GM12878 (cell line): ENCODE results near the gene ZNF396. TPM values are rescaled to one million over a fixed set of nuclear protein-coding genes. Genes with fewer than 3 reads are reported as not detected.

ENCODE experiments used
- ATAC-seq: fragments of 200-7000 bp; cut with Tn5 transposase; 3 replicates; pipeline ENCODE4 v1.9.1; 2020; ENCODE audit warnings: mild to moderate bottlenecking, moderate library complexity
- BruUV-seq: library from RNA; stranded (reverse); fragments of 400-500 nt; replicated peaks from 2 replicates; lab custom pipeline; 2021; lab: Mats Ljungman, UMichigan
- CTCF ChIA-PET: fragments of 300-600 bp; sonication (Branson Sonifier 250); formaldehyde crosslinking; extraction: SDS; loops from one replicate; lab custom pipeline; 2021; ENCODE audit warnings: inconsistent platforms; lab: Yijun Ruan, JAX
- POLR2A ChIA-PET: fragments of 350-600 bp; formaldehyde crosslinking; extraction: SDS; loops from one replicate; lab custom pipeline; 2021; ENCODE audit warnings: inconsistent platforms; lab: Charles Lee
- RAD21 ChIA-PET: fragments of 300-600 bp; sonication (Branson Sonifier 250); formaldehyde crosslinking; loops from one replicate; lab custom pipeline; 2023; ENCODE audit warnings: antibody characterized with exemption; ENCODE audit not compliant: unreplicated experiment; lab: Charles Lee
- SMC1A ChIA-PET: fragments of 300-600 bp; sonication (Branson Sonifier 250); formaldehyde crosslinking; loops from one replicate; lab custom pipeline; 2023; ENCODE audit not compliant: unreplicated experiment, uncharacterized antibody; lab: Charles Lee
- DNase-seq: peaks from one replicate; pipeline ENCODE4 v3.0.0-alpha.2; 2011; ENCODE audit warnings: low read depth, low spot score
- FAIRE-seq: peaks from 3 replicates; lab custom pipeline; 2011; peaks lifted over from hg19 to GRCh38; lab: Jason Lieb, UNC
- H2AFZ ChIP-seq: 2 replicates; pipeline ENCODE4 v1.6.0; 2011; ENCODE audit warnings: low read depth, low read length, control low read depth; ENCODE audit not compliant: control insufficient read depth
- H3K27ac ChIP-seq: 2 replicates; pipeline ENCODE4 v1.5.1; 2011; ENCODE audit warnings: control low read depth; ENCODE audit not compliant: control insufficient read depth, insufficient read depth
- H3K27me3 ChIP-seq, 2 experiments: replicated peaks in 1 of 2; 2 replicates each; pipeline versions ENCODE4 v1.6.0 to v1.6.1; 2011; ENCODE audit warnings: low read length in 1 of 2; ENCODE audit not compliant: control insufficient read depth in 2 of 2, insufficient read depth in 2 of 2
- H3K36me3 ChIP-seq, 2 experiments: 2 replicates each; pipeline ENCODE4 v1.5.1; 2011; ENCODE audit warnings: low read length in 1 of 2; ENCODE audit not compliant: control insufficient read depth in 2 of 2, insufficient read depth in 2 of 2
- H3K4me1 ChIP-seq: 2 replicates; pipeline ENCODE4 v1.6.1; 2011; ENCODE audit warnings: mild to moderate bottlenecking, low read length, moderate library complexity, mixed read lengths; ENCODE audit not compliant: control insufficient read depth, insufficient read depth
- H3K4me2 ChIP-seq: 2 replicates; pipeline ENCODE4 v1.6.0; 2011; ENCODE audit warnings: control low read depth; ENCODE audit not compliant: control insufficient read depth, insufficient read depth
- H3K4me3 ChIP-seq: fragments of 200-600 bp; sonication (generic); 2 replicates; pipeline ENCODE4 v1.5.1; 2016
- H3K79me2 ChIP-seq: 2 replicates; pipeline ENCODE4 v1.6.0; 2011; ENCODE audit warnings: low read length; ENCODE audit not compliant: control insufficient read depth, insufficient read depth
- H3K9ac ChIP-seq: 2 replicates; pipeline ENCODE4 v1.8.0; 2011; ENCODE audit warnings: low read length, control low read depth, mixed read lengths; ENCODE audit not compliant: control insufficient read depth, insufficient read depth
- H3K9me3 ChIP-seq: replicated peaks from 3 replicates; pipeline ENCODE4 v1.5.1; 2011; ENCODE audit warnings: mild to moderate bottlenecking, low read length; ENCODE audit not compliant: control insufficient read depth, insufficient read depth
- H4K20me1 ChIP-seq: 2 replicates; pipeline ENCODE4 v1.6.0; 2011; ENCODE audit not compliant: control insufficient read depth, insufficient read depth
- BCL11A ChIP-seq: IDR thresholded peaks from 2 replicates; pipeline ENCODE4 v1.6.1; 2011; ENCODE audit warnings: low read depth, low read length
- BMI1 ChIP-seq: fragments of 450-650 bp; IDR thresholded peaks from 2 replicates; pipeline ENCODE4 v1.6.1; 2016; ENCODE audit warnings: mild to moderate bottlenecking, moderate library complexity, borderline replicate concordance
- EED ChIP-seq: sonication (generic); IDR thresholded peaks from 2 replicates; pipeline ENCODE4 v1.6.1; 2016; ENCODE audit warnings: antibody characterized with exemption, low read depth
- HDAC6 ChIP-seq: fragments of 200-600 bp; sonication (generic); IDR thresholded peaks from one replicate; pipeline ENCODE4 v1.8.0; 2017; ENCODE audit warnings: antibody characterized with exemption; ENCODE audit not compliant: unreplicated experiment
- IKZF1 ChIP-seq: fragments of 450-650 bp; conservative IDR thresholded peaks from 2 replicates; pipeline ENCODE4 v1.6.1; 2017; ENCODE audit warnings: antibody characterized with exemption, mild to moderate bottlenecking
- MXI1 ChIP-seq: fragments of 150-350 bp; IDR thresholded peaks from 2 replicates; pipeline ENCODE4 v1.6.1; 2011; ENCODE audit warnings: low read depth, mild to moderate bottlenecking, inconsistent platforms, low read length, improper control_type of control experiment
- PAX5 ChIP-seq: IDR thresholded peaks from 2 replicates; pipeline ENCODE4 v1.6.1; 2011; ENCODE audit warnings: low read depth, low read length, borderline replicate concordance
- SMARCA5 ChIP-seq: fragments of 450-650 bp; IDR thresholded peaks from 2 replicates; pipeline ENCODE4 v1.6.1; 2017; ENCODE audit warnings: mild to moderate bottlenecking
- STAT1 ChIP-seq: fragments of 450-650 bp; conservative IDR thresholded peaks from 2 replicates; pipeline ENCODE4 v1.6.1; 2014; ENCODE audit warnings: antibody characterized with exemption, mild to moderate bottlenecking
- TCF12 ChIP-seq: IDR thresholded peaks from 2 replicates; pipeline ENCODE4 v1.6.1; 2011; ENCODE audit warnings: low read depth, mild to moderate bottlenecking, low read length
- WGBS: methylation state at CpG from one replicate; pipeline ENCODE4 v1.1.6; 2016; ENCODE audit warnings: low lambda C conversion rate; ENCODE audit not compliant: insufficient replicate concordance, insufficient coverage; ENCODE audit errors: missing lambda C conversion rate; 5-methylcytosine and 5-hydroxymethylcytosine counted together
- in situ Hi-C: fragments of 300-500 bp; cut with MboI; formaldehyde crosslinking; loops from 9 replicates; pipeline ENCODE4 v1.14.3; 2018; ENCODE audit warnings: mixed read lengths
- intact Hi-C: fragments of 100-400 bp; cut with micrococcal nuclease; formaldehyde crosslinking; loops from one replicate; pipeline ENCODE4 v1.14.2; 2022; ENCODE audit not compliant: unreplicated experiment
- polyA plus RNA-seq, 11 experiments: library from polyadenylated mRNA; depleted of rRNA in 4 of 11; unstranded in 6 of 11; stranded (reverse) in 5 of 11; fragments of >200 nt; fragmentation: Nextera tagmentation in 4 of 11; fragmentation: Illumina TruSeq in 1 of 11; extraction: Ambion mirVana in 4 of 11; extraction: Trizol in 1 of 11; gene quantifications; 1 replicate in 1 of 11; 2 replicates in 10 of 11; pipeline versions ENCODE4 v1.2.1 to v1.2.3, GENCODE V29; 2011 to 2016; ENCODE audit warnings: inconsistent platforms in 2 of 11, missing spikeins in 2 of 11, low read depth in 1 of 11
- total RNA-seq, 4 experiments: library from RNA; depleted of rRNA in 3 of 4; stranded (reverse); fragments of >200 nt in 3 of 4; fragmentation: Illumina TruSeq in 1 of 4; extraction: Trizol in 1 of 4; gene quantifications; 2 replicates each; pipeline versions ENCODE4 v1.2.1 to v1.2.3, GENCODE V29; 2013 to 2021
- TF ChIP-seq, protein P1 (sequence below): fragments of 450-650 bp; IDR thresholded peaks from 2 replicates; pipeline ENCODE4 v1.6.1; 2016; ENCODE audit warnings: mild to moderate bottlenecking, moderate library complexity, borderline replicate concordance

Gene ZNF396
- total and polyA plus RNA-seq, 10 of the 15 experiments (the other 5 are each of a cell fraction or from before 2014, with no cell fraction given), result 0.14 to 0.79 (median 0.47) TPM

DNA sequence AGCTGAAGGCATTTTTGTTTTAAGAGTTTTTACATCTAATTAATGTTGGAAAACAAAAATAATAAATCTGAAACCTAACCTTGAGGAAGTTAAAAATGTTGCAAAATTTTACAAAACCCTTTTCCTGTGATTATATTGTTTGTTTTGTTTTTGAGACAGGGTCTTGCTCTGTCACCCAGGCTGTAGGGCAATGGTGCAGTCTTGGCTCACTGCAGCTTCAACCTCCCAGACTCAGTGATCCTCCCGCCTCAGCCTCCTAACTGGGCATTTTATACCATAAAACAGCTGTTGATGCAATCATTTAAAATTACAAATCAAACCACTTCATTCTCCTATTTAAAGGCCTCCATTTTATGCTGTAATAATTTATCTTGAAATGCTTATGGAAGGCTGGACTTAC is 31.2 kb downstream of the ZNF396 start:
- POLR2A ChIA-PET, result interaction anchor here (0.6 to 2.1 kb wide), 4 partner anchors 12 to 113 kb away, joined by 3 to 13 read pairs (median 3); partner anchors contain the start of gene ZSCAN30
- H3K9ac ChIP-seq, result no peak overlapping the region
- SMC1A ChIA-PET, result interaction anchor here (0.8 to 2.6 kb wide), 10 partner anchors 9 to 317 kb away, joined by 3 to 21 read pairs (median 3); partner anchors contain the start of genes ZNF397 and ZSCAN30
- TF ChIP-seq BMI1 (no peak), EED (no peak), BCL11A (no peak), IKZF1 (no peak)
- H3K36me3 ChIP-seq, result no peaks in the 10 kb centered on the region
- peaks cover 35% of the 10 kb centered on the region for H3K79me2 ChIP-seq
- FAIRE-seq, result no peak
- H3K4me1 ChIP-seq, result peaks cover 7% of the 10 kb centered on the region; the same call in 1 of the 2 replicates
- RAD21 ChIA-PET, result interaction anchor here (0.8 to 3.0 kb wide), 6 partner anchors 9 to 180 kb away, joined by 3 to 17 read pairs (median 4); no protein-coding TSS in a partner anchor
- intact Hi-C loops, result loop anchor here (2.0 to 10.0 kb wide), 2 partner anchors 105 to 301 kb away; partner anchors contain the start of genes MAPRE2 and ZNF397
- no peaks in the 10 kb centered on the region for H4K20me1 ChIP-seq
- peaks cover 2% of the 10 kb centered on the region; the same call in 2 of the 3 replicates for H3K9me3 ChIP-seq
- H3K4me2 ChIP-seq, result peak overlapping the region; percentile 82; the same call in 1 of the 2 replicates
- CTCF ChIA-PET, result interaction anchor here (0.7 to 3.8 kb wide), 8 partner anchors 9 to 116 kb away, joined by 3 to 41 read pairs (median 7); partner anchors contain the start of gene ZNF397
- H3K27me3 ChIP-seq, result no peaks in the 10 kb centered on the region
- no peak for DNase-seq
- peak overlapping the region; percentile 80 for H2AFZ ChIP-seq
- no TSS peak for BruUV-seq
- in situ Hi-C loops, result loop anchor here (10.0 kb wide), 1 partner anchor 321 kb away; no protein-coding TSS in a partner anchor
- H3K4me3 ChIP-seq, result no peak overlapping the region
- H3K27ac ChIP-seq, result no peak overlapping the region
- ATAC-seq, result no peak
- WGBS, result 100% methylated on average over 1 of the region's 1 CpG

DNA sequence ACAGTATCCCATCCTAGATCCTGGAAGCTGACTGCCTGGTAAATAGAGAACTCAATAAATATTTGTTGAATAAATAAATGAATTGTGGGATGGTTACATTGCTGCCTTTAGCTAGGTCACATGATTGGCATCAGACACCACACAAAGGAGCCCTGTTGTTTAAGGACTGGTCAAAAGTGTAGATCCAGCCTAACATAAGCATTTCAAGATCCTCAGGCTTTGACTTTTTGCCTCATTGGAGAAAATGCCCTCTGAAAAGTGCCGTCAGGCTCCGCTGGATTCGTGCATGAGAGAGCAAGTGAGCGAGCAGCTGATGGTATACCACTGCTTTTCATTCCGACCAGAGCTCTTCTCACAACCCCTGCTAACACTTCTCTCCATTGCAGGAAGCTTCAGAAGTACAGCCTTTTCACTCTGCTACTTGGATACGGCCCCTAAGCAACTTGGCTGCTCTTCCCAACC is 31.6 kb downstream of the ZNF396 start:
- CTCF ChIA-PET, result interaction anchor here (0.7 to 3.8 kb wide), 9 partner anchors 9 to 115 kb away, joined by 3 to 41 read pairs (median 6); partner anchors contain the start of gene ZNF397
- no peaks in the 10 kb centered on the region for H3K36me3 ChIP-seq
- TF ChIP-seq HDAC6 (no peak), STAT1 (no peak), TCF12 (0 out of 2 replicates have a peak, but pooled peaks have one; percentile 38), PAX5 (peak; percentile 90), SMARCA5 (no peak), MXI1 (no peak)
- TF ChIP-seq, protein P1, sequence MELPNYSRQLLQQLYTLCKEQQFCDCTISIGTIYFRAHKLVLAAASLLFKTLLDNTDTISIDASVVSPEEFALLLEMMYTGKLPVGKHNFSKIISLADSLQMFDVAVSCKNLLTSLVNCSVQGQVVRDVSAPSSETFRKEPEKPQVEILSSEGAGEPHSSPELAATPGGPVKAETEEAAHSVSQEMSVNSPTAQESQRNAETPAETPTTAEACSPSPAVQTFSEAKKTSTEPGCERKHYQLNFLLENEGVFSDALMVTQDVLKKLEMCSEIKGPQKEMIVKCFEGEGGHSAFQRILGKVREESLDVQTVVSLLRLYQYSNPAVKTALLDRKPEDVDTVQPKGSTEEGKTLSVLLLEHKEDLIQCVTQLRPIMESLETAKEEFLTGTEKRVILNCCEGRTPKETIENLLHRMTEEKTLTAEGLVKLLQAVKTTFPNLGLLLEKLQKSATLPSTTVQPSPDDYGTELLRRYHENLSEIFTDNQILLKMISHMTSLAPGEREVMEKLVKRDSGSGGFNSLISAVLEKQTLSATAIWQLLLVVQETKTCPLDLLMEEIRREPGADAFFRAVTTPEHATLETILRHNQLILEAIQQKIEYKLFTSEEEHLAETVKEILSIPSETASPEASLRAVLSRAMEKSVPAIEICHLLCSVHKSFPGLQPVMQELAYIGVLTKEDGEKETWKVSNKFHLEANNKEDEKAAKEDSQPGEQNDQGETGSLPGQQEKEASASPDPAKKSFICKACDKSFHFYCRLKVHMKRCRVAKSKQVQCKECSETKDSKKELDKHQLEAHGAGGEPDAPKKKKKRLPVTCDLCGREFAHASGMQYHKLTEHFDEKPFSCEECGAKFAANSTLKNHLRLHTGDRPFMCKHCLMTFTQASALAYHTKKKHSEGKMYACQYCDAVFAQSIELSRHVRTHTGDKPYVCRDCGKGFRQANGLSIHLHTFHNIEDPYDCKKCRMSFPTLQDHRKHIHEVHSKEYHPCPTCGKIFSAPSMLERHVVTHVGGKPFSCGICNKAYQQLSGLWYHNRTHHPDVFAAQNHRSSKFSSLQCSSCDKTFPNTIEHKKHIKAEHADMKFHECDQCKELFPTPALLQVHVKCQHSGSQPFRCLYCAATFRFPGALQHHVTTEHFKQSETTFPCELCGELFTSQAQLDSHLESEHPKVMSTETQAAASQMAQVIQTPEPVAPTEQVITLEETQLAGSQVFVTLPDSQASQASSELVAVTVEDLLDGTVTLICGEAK, result no peak

More for the DNA sequence above, 31.6 kb downstream of the ZNF396 start:
- Histone ChIP-seq H3K9ac (no peak overlapping the region), H3K79me2 (peaks cover 36% of the 10 kb centered on the region), H3K27me3 (no peaks in the 10 kb centered on the region), H3K4me3 (no peak overlapping the region), H3K27ac (peak overlapping the region; percentile 11; the same call in 1 of the 2 replicates), H2AFZ (peak overlapping the region; percentile 80), H4K20me1 (no peaks in the 10 kb centered on the region), H3K4me2 (peak overlapping the region; percentile 82), H3K9me3 (peaks cover 2% of the 10 kb centered on the region; the same call in 2 of the 3 replicates), H3K4me1 (peaks cover 7% of the 10 kb centered on the region; the same call in 1 of the 2 replicates)
- ChIA-PET SMC1A (interaction anchor here (0.8 to 2.6 kb wide), 15 partner anchors 9 to 317 kb away, joined by 3 to 21 read pairs (median 3); partner anchors contain the start of genes ZNF397 and ZSCAN30), RAD21 (interaction anchor here (0.8 to 3.0 kb wide), 6 partner anchors 9 to 181 kb away, joined by 3 to 17 read pairs (median 4); no protein-coding TSS in a partner anchor), POLR2A (interaction anchor here (0.5 to 2.1 kb wide), 10 partner anchors 11 to 627 kb away, joined by 3 to 13 read pairs (median 3); partner anchors contain the start of genes MAPRE2, ZNF397 and ZSCAN30)
- intact Hi-C loops, result loop anchor here (2.0 to 10.0 kb wide), 2 partner anchors 105 to 301 kb away; partner anchors contain the start of genes MAPRE2 and ZNF397
- 7% methylated on average over 6 of the region's 6 CpGs for WGBS
- ATAC-seq, result peak; percentile 14
- peak; percentile 17 for DNase-seq
- BruUV-seq, result no TSS peak
- peak; percentile 27 for FAIRE-seq
- in situ Hi-C loops, result loop anchor here (10.0 kb wide), 1 partner anchor 321 kb away; no protein-coding TSS in a partner anchor
